NB4 (cell line): ENCODE results near the gene CFAP298.

Source experiments
- CTCF ChIP-seq: IDR thresholded peaks from one replicate; pipeline ENCODE4 v1.5.1; 2012; ENCODE audit warnings: low read depth, low read length
- MAX ChIP-seq: IDR thresholded peaks from 2 replicates; pipeline ENCODE4 v1.6.1; 2011; ENCODE audit warnings: low read depth, low read length
- MYC ChIP-seq: IDR thresholded peaks from 2 replicates; pipeline ENCODE4 v1.6.1; 2011; ENCODE audit warnings: low read depth, low read length
- POLR2A ChIP-seq: IDR thresholded peaks from 2 replicates; pipeline ENCODE4 v1.6.1; 2011; ENCODE audit warnings: mild to moderate bottlenecking; ENCODE audit not compliant: insufficient read length; ENCODE audit errors: extremely low read depth

DNA sequence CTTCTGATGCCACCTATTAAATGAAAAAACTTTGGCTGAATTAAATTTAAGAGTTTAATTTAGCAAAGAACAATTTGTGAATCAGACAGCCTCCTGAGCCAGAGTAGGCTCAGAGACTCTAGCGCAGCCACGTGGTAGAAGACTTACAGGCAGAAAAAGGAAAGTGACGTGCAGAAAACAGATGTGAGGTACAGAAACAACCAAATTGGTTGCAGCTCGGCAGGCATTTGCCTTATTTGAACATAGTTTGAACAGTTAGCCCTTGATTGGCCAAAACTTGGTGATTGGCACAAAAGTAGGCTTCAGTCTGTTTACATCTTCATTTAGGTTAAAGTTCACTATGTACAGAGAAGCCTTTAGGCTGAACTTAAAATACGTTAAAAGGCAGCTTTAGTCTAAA is 49.8 kb downstream of the CFAP298 start:
- no peak for TF ChIP-seq POLR2A
- TF ChIP-seq CTCF = no peak
- no peak for TF ChIP-seq MYC
- TF ChIP-seq MAX = no peak
